IPS-18a (cell line): ENCODE data around the gene TFDP1.

Experiments
- H3K27ac ChIP-seq: one replicate; pipeline ENCODE4 v1.5.1; 2013; ENCODE audit warnings: low read length
- H3K27me3 ChIP-seq: one replicate; pipeline ENCODE4 v1.6.1; 2013; ENCODE audit warnings: mild to moderate bottlenecking, low read length; ENCODE audit not compliant: control insufficient read depth, insufficient read depth
- H3K36me3 ChIP-seq: one replicate; pipeline ENCODE4 v1.6.1; 2013; ENCODE audit warnings: low read depth, low read length; ENCODE audit not compliant: control insufficient read depth
- H3K4me1 ChIP-seq: one replicate; pipeline ENCODE4 v1.6.1; 2013; ENCODE audit warnings: low read depth, low read length; ENCODE audit not compliant: control insufficient read depth
- H3K4me3 ChIP-seq: one replicate; pipeline ENCODE4 v1.5.1; 2013; ENCODE audit warnings: low read length
- H3K9ac ChIP-seq: one replicate; pipeline ENCODE4 v1.6.1; 2013; ENCODE audit warnings: mild to moderate bottlenecking, low read length, moderate library complexity
- H3K9me3 ChIP-seq: one replicate; pipeline ENCODE4 v1.6.1; 2013; ENCODE audit warnings: low read depth, low read length; ENCODE audit not compliant: control insufficient read depth

The TFDP1 gene, protein sequence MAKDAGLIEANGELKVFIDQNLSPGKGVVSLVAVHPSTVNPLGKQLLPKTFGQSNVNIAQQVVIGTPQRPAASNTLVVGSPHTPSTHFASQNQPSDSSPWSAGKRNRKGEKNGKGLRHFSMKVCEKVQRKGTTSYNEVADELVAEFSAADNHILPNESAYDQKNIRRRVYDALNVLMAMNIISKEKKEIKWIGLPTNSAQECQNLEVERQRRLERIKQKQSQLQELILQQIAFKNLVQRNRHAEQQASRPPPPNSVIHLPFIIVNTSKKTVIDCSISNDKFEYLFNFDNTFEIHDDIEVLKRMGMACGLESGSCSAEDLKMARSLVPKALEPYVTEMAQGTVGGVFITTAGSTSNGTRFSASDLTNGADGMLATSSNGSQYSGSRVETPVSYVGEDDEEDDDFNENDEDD

GRCh38 chr13:113584205-113584869 lies at the start of gene TFDP1:
TSS of gene TFDP1 (plus strand) at chr13:113584753. CDS start at chr13:113585838, 1,085 bp downstream.
- no peak within 1 kb of the TSS for H3K27ac ChIP-seq
- peak within 1 kb of the TSS; percentile 53 for H3K9ac ChIP-seq
- H3K27me3 ChIP-seq: no peaks in the 10 kb centered on the region
- peaks cover 10% of the 10 kb centered on the region for H3K36me3 ChIP-seq
- H3K4me3 ChIP-seq: peak within 1 kb of the TSS; percentile 63
- no peaks in the 10 kb centered on the region for H3K4me1 ChIP-seq
- H3K9me3 ChIP-seq: no peaks in the 10 kb centered on the region

DNA sequence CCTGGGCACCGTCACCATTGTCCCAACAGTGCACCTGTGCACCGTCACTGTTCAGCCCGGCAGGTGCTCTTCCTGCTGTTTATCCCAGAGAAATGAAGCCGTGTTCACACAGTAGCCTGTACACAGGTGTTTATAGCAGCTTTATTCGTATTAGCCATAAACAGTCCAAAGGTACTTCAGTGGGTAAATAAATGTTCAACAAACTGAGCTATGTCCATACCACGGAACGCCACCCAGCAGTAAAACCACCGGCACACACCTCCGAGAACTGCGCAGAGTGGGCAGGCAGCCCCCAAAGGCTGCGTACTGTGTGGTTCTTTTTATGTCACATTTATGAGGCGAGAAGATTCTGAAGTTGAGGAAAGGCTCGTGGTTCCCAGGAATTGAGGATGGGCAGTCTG lies 49.2 kb upstream of the TFDP1 start:
- H3K4me3 ChIP-seq: no peak overlapping the region
- no peaks in the 10 kb centered on the region for H3K9me3 ChIP-seq
- H3K9ac ChIP-seq: no peak overlapping the region
- no peaks in the 10 kb centered on the region for H3K27me3 ChIP-seq
- H3K27ac ChIP-seq: no peak overlapping the region
- H3K4me1 ChIP-seq: no peaks in the 10 kb centered on the region
- peaks cover 8% of the 10 kb centered on the region for H3K36me3 ChIP-seq

DNA sequence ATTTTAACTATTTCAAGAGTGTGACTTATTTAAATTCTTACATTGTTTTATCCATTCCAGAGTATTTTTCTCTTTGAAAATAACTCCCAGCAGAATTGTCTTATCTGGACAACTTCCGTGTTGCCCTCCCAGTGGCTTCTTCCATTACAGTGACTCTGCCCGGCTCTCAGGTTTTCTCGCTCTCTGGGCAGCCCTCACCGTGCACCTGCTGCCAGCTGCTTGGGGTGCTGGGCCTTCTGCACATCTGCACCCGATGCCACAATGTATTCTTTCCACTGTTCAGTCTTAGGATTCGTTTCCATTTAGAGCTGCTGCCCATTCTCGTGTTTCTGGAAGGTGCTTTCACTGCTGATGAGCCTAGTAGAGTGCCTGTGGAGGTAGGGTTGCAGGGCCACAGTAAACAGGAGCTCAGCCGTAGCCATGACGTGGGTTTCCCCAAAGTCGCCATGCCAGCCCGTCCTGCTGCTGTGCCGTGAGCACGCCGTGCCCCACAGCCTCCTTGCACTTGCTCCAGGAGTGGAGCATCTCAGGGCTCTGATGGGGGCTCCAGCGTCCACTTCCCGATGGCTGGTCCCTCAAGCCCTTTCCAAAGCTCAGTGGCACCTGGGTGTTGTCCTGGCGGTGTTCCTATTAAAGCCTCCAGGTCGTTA lies 48.0 kb upstream of the TFDP1 start:
- Histone ChIP-seq H3K9ac (no peak overlapping the region), H3K27ac (no peak overlapping the region), H3K36me3 (peaks cover 4% of the 10 kb centered on the region), H3K9me3 (no peaks in the 10 kb centered on the region), H3K27me3 (no peaks in the 10 kb centered on the region), H3K4me1 (no peaks in the 10 kb centered on the region), H3K4me3 (no peak overlapping the region)

GRCh38 chr13:113537205-113537604 lies 47.3 kb upstream of the TFDP1 start:
- no peak overlapping the region for H3K27ac ChIP-seq

DNA sequence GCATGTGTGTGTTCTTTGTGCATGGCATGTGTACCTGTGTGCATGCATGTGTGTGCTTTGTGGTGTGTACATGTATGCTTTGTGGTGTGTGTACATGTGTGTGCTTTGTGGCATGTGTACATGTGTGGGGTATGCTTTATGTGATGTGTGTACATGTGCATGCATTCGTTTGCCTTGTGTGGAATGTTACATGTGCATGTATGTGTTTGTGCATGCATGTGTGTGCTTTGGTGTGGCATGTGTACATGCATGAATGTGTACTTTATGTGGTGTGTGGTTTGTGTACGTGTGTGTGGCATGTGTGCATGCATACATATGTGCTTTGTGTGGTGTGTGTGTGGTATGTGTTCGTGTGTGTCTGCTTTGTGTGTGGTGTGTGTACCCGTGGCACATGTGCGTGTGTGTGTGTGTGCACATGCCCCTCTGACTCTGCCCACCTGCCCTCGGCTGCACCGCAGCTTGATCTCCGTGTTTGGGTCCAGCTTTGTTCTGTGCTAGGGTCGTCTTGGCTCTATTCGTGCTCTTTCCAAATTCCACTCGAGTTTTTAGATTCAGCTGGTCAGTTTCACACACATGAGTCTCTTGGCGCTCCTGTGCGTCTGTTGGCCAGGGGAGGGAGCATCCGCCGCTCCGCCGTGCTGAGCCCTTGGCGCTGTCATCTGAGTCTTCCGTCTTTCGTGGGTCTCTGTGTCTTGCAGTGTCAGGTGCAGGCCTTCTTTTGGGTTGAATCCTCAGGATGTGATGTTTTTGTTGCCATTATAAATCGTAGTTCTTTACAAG lies 46.5 kb upstream of the TFDP1 start:
- Histone ChIP-seq H3K9ac (no peak overlapping the region), H3K27ac (no peak overlapping the region), H3K27me3 (no peaks in the 10 kb centered on the region), H3K36me3 (peaks cover 4% of the 10 kb centered on the region), H3K9me3 (no peaks in the 10 kb centered on the region), H3K4me3 (no peak overlapping the region), H3K4me1 (no peaks in the 10 kb centered on the region)

More at GRCh38 chr13:113537205-113537604, 47.3 kb upstream of the TFDP1 start:
- Histone ChIP-seq H3K9ac (no peak overlapping the region), H3K9me3 (no peaks in the 10 kb centered on the region), H3K4me3 (no peak overlapping the region), H3K27me3 (no peaks in the 10 kb centered on the region), H3K36me3 (peaks cover 4% of the 10 kb centered on the region), H3K4me1 (no peaks in the 10 kb centered on the region)

GRCh38 chr13:113538689-113539058 lies 45.9 kb upstream of the TFDP1 start:
- Histone ChIP-seq H3K27me3 (no peaks in the 10 kb centered on the region), H3K27ac (no peak overlapping the region), H3K4me3 (no peak overlapping the region), H3K9me3 (no peaks in the 10 kb centered on the region), H3K9ac (no peak overlapping the region), H3K4me1 (no peaks in the 10 kb centered on the region), H3K36me3 (peaks cover 4% of the 10 kb centered on the region)

DNA sequence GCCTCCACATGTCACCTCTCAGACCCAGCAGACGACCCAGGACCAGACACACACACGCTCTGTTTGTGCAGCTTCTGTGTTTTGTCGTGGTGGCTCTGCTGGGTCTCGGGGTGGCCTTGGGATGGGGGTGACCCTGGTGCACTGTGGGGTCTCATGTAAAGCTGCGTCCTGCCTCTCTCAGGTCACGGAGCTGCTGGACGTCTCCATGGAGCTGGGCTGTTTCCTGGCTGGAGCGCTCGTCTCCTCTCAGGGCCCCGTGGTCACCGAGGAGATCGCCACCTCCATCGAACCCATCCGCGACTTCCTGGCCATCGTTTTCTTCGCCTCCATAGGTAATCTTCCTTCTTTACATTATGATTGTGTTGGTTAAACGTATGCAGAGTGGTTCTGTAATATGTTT lies 45.4 kb upstream of the TFDP1 start:
- Histone ChIP-seq H3K27ac (no peak overlapping the region), H3K36me3 (peaks cover 4% of the 10 kb centered on the region), H3K9ac (no peak overlapping the region), H3K4me1 (no peaks in the 10 kb centered on the region), H3K4me3 (no peak overlapping the region), H3K9me3 (no peaks in the 10 kb centered on the region), H3K27me3 (no peaks in the 10 kb centered on the region)

DNA sequence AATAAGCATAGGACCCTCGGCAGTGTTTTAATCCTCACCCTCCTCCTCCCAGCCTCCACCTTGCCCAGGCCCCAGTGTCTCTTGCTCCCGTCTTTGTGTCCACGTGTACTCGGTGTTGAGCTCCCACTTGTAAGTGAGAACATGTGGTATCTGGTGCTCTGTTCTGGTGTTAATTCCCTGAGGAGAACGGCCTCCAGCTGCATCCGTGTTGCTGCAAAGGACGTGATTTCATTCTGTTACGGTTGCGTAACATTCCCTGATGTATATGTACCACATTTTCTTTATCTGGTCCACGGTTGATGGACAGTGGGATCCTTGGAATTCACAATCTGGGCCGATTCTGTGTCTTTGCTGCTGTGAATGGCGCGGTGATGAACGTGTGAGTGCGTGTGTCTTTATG lies 44.7 kb upstream of the TFDP1 start:
- H3K9me3 ChIP-seq: no peaks in the 10 kb centered on the region
- no peak overlapping the region for H3K9ac ChIP-seq
- H3K36me3 ChIP-seq: peaks cover 4% of the 10 kb centered on the region
- no peaks in the 10 kb centered on the region for H3K27me3 ChIP-seq
- no peak overlapping the region for H3K27ac ChIP-seq
- no peak overlapping the region for H3K4me3 ChIP-seq
- H3K4me1 ChIP-seq: no peaks in the 10 kb centered on the region

- Histone ChIP-seq H3K4me1 (no peaks in the 10 kb centered on the region), H3K27me3 (no peaks in the 10 kb centered on the region), H3K9me3 (no peaks in the 10 kb centered on the region), H3K4me3 (no peak overlapping the region), H3K9ac (no peak overlapping the region), H3K27ac (no peak overlapping the region), H3K36me3 (peaks cover 4% of the 10 kb centered on the region)
Measured at GRCh38 chr13:113540523-113540922, 44.0 kb upstream of the TFDP1 start.

DNA sequence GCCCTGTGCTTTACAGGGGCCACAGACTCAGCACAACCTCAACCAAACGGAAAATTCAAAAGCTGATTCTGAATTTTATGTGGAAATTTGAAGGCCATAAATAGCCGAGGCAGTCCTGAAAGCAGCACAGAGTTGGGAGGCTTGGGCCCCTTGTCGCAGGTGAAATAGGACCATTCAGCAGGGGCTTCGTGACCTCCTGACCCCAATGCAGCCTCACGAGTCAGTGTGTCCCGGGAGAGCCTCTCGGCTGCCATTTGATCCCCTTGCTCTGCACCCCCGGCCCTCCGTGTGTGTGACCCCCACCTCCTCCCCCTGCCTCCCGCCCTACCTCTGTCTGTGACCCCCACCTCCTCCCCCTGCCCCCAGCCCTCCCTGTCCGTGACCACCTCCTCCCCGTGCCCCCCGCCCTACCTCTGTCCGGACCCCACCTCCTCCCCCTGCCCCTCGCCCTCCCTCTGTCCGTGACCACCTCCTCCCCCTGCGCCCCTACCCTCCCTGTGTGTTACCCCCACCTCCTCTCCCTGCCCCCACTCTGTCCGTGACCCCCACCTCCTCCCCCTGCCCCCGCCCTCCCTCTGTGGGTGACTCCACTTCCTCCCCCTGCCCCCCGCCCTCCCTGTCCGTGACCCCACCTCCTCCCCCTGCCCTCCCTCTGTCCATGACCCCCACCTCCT lies 41.7 kb upstream of the TFDP1 start:
- H3K36me3 ChIP-seq: peaks cover 4% of the 10 kb centered on the region
- H3K27me3 ChIP-seq: no peaks in the 10 kb centered on the region
- no peak overlapping the region for H3K9ac ChIP-seq
- no peak overlapping the region for H3K27ac ChIP-seq
- H3K9me3 ChIP-seq: no peaks in the 10 kb centered on the region
- no peaks in the 10 kb centered on the region for H3K4me1 ChIP-seq
- H3K4me3 ChIP-seq: no peak overlapping the region
